NB4 (cell line): Measurements from ENCODE around the gene GNG13.

Source experiments
- CTCF ChIP-seq: IDR thresholded peaks from one replicate; pipeline ENCODE4 v1.5.1; 2012; ENCODE audit warnings: low read depth, low read length
- MYC ChIP-seq: IDR thresholded peaks from 2 replicates; pipeline ENCODE4 v1.6.1; 2011; ENCODE audit warnings: low read depth, low read length
- POLR2A ChIP-seq: IDR thresholded peaks from 2 replicates; pipeline ENCODE4 v1.6.1; 2011; ENCODE audit warnings: mild to moderate bottlenecking; ENCODE audit not compliant: insufficient read length; ENCODE audit errors: extremely low read depth

GRCh38 chr16:785563-786535 lies 14.7 kb downstream of the GNG13 start:
- TF ChIP-seq CTCF: peak; percentile 54
- no peak for TF ChIP-seq MYC
- TF ChIP-seq POLR2A: no peak
